CD14-positive monocyte (primary cell): ENCODE results near the gene TGFBR3. TPM values are rescaled to one million over a fixed set of nuclear protein-coding genes. Genes with fewer than 3 reads are reported as not detected.

ENCODE experiments used
- DNase-seq, 3 donors: peaks; one replicate each; pipeline ENCODE4 v3.0.0-alpha.2; 2011 to 2022
- H2AFZ ChIP-seq: 2 replicates; pipeline ENCODE4 v1.6.0; 2012; ENCODE audit warnings: mild to moderate bottlenecking, low read depth, low read length, inconsistent platforms; ENCODE audit not compliant: insufficient read depth, poor library complexity, severe bottlenecking
- H3K27ac ChIP-seq, 2 donors: 1 replicate in 1 of 2; 2 replicates in 1 of 2; pipeline ENCODE4 v1.5.1; 2012 to 2013; ENCODE audit warnings: low read length in 2 of 2, control low read depth in 1 of 2, inconsistent platforms in 1 of 2, low read depth in 1 of 2, mild to moderate bottlenecking in 1 of 2
- H3K27me3 ChIP-seq, 2 donors: one replicate each; pipeline versions ENCODE4 v1.6.0 to v1.6.1; 2011 to 2013; ENCODE audit warnings: low read length in 2 of 2; ENCODE audit not compliant: control insufficient read depth in 2 of 2, insufficient read depth in 2 of 2
- H3K36me3 ChIP-seq, 2 donors: replicated peaks in 1 of 2; 1 replicate in 1 of 2; 2 replicates in 1 of 2; pipeline versions ENCODE4 v1.5.1 to v1.6.1; 2012 to 2013; ENCODE audit warnings: low read length in 2 of 2, control low read depth in 1 of 2, inconsistent platforms in 1 of 2, mild to moderate bottlenecking in 1 of 2; ENCODE audit not compliant: insufficient read depth in 2 of 2, control insufficient read depth in 1 of 2
- H3K4me1 ChIP-seq, 2 donors: 1 replicate in 1 of 2; 2 replicates in 1 of 2; pipeline versions ENCODE4 v1.5.1 to v1.6.1; 2012 to 2013; ENCODE audit warnings: low read length in 2 of 2, control low read depth in 1 of 2, inconsistent platforms in 1 of 2, mild to moderate bottlenecking in 1 of 2, moderate library complexity in 1 of 2; ENCODE audit not compliant: insufficient read depth in 2 of 2, control insufficient read depth in 1 of 2
- H3K4me2 ChIP-seq: replicated peaks from 2 replicates; pipeline ENCODE3; 2012; ENCODE audit warnings: low read length, moderate library complexity, mild to moderate bottlenecking; ENCODE audit not compliant: poor library complexity, severe bottlenecking; ENCODE audit errors: extremely low read depth
- H3K4me3 ChIP-seq, 3 experiments: fragments of 200-600 bp in 1 of 3; sonication (generic) in 1 of 3; replicated peaks in 1 of 3; 1 replicate in 2 of 3; 2 replicates in 1 of 3; pipeline ENCODE4 v1.5.1; 2011 to 2013; ENCODE audit warnings: low read length in 3 of 3, mild to moderate bottlenecking in 3 of 3, control low read depth in 2 of 3, low read depth in 2 of 3, inconsistent platforms in 1 of 3, moderate library complexity in 1 of 3
- H3K79me2 ChIP-seq: 2 replicates; pipeline ENCODE4 v1.6.0; 2012; ENCODE audit warnings: mild to moderate bottlenecking, control low read depth, inconsistent platforms, low read length, moderate library complexity; ENCODE audit not compliant: insufficient read depth
- H3K9ac ChIP-seq: 2 replicates; pipeline ENCODE4 v1.6.0; 2017; ENCODE audit warnings: low read length, mild to moderate bottlenecking; ENCODE audit not compliant: insufficient read depth, poor library complexity, severe bottlenecking
- H3K9me3 ChIP-seq, 2 donors: replicated peaks in 1 of 2; 1 replicate in 1 of 2; 2 replicates in 1 of 2; pipeline versions ENCODE4 v1.5.1 to v1.6.1; 2012 to 2013; ENCODE audit warnings: low read length in 2 of 2, control low read depth in 1 of 2; ENCODE audit not compliant: control insufficient read depth in 1 of 2, insufficient read depth in 1 of 2
- H4K20me1 ChIP-seq: 2 replicates; pipeline ENCODE4 v1.6.0; 2012; ENCODE audit warnings: mild to moderate bottlenecking, low read length, control low read depth, moderate library complexity; ENCODE audit not compliant: insufficient read depth
- H3K27ac Mint-ChIP-seq, 7 donors: one replicate each; pipeline ENCODE4 v1.8.0; 2020; ENCODE audit warnings: mild to moderate bottlenecking in 7 of 7, mixed read lengths in 7 of 7, moderate library complexity in 6 of 7, inconsistent platforms in 2 of 7
- H3K27me3 Mint-ChIP-seq, 3 donors: one replicate each; pipeline ENCODE4 v1.8.0; 2021 to 2022; ENCODE audit warnings: low read depth in 3 of 3, mild to moderate bottlenecking in 3 of 3, mixed read lengths in 3 of 3, moderate library complexity in 3 of 3, inconsistent platforms in 1 of 3
- H3K36me3 Mint-ChIP-seq, 2 donors: one replicate each; pipeline ENCODE4 v1.8.0; 2020; ENCODE audit warnings: mixed read lengths in 2 of 2, inconsistent platforms in 1 of 2, mild to moderate bottlenecking in 1 of 2
- H3K4me1 Mint-ChIP-seq: one replicate; pipeline ENCODE4 v1.8.0; 2020; ENCODE audit warnings: mild to moderate bottlenecking, mixed read lengths
- H3K4me3 Mint-ChIP-seq, 2 donors: one replicate each; pipeline ENCODE4 v1.8.0; 2020; ENCODE audit warnings: mild to moderate bottlenecking in 2 of 2, mixed read lengths in 2 of 2, moderate library complexity in 1 of 2
- H3K9me3 Mint-ChIP-seq, 7 donors: one replicate each; pipeline ENCODE4 v1.8.0; 2020 to 2022; ENCODE audit warnings: mixed read lengths in 7 of 7, mild to moderate bottlenecking in 6 of 7, moderate library complexity in 6 of 7, inconsistent platforms in 2 of 7
- WGBS: methylation state at CpG from one replicate; pipeline ENCODE4 v1.1.5; 2013; ENCODE audit warnings: missing lambda C conversion rate; ENCODE audit not compliant: insufficient coverage; 5-methylcytosine and 5-hydroxymethylcytosine counted together
- intact Hi-C, 2 donors: fragments of 100-400 bp; cut with micrococcal nuclease; formaldehyde crosslinking; loops; one replicate each; pipeline versions ENCODE4 v1.15.0 to v1.15.1; 2023
- polyA plus RNA-seq, 3 donors: library from polyadenylated mRNA; depleted of rRNA in 1 of 3; unstranded in 2 of 3; stranded (reverse) in 1 of 3; fragments of 300-500 nt in 2 of 3; fragments of >200 nt in 1 of 3; fragmentation: Illumina TruSeq in 2 of 3; gene quantifications; 1 replicate in 2 of 3; 2 replicates in 1 of 3; pipeline ENCODE4 v1.2.3, GENCODE V29; 2012 to 2021
- TF ChIP-seq, protein P1 (sequence below): fragments of 200-600 bp; IDR thresholded peaks from one replicate; pipeline ENCODE4 v1.8.0; 2022; ENCODE audit warnings: antibody characterized with exemption, mild to moderate bottlenecking

TGFBR3 gene
- polyA plus RNA-seq, 3 donors, result 0.09 to 0.28 (median 0.20) TPM

DNA sequence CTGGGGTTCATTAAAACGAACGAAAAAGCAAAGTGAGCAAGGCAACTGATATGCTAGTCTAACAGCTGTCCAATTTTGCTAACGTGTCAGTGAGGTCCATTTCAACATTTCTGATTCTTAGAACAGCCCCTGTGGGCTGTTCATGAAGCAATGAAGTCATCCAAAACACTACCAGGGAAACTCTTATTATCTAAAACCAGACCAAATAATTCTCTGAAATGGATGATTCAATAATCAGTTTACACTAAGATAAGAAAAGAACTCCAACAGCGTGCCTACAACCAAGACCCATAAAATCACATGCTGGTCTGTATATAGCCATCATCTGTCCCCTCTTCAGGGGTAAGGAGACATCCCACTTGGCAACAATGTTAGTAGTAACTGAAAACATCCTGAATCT is 122.7 kb downstream of the TGFBR3 start:
- Mint-ChIP-seq H3K27me3 (peaks cover 2 to 4% (median 3%) of the 10 kb centered on the region in 3 donors), H3K27ac (no peak overlapping the region), H3K4me1 (no peaks in the 10 kb centered on the region), H3K36me3 (no peaks in the 10 kb centered on the region), H3K4me3 (no peak overlapping the region), H3K9me3 (peaks cover 0 to 1% (median 0%) of the 10 kb centered on the region in 7 donors)
- Histone ChIP-seq H3K9ac (no peak overlapping the region), H3K4me3 (no peak overlapping the region), H3K27ac (no peak overlapping the region), H3K4me2 (no peak overlapping the region), H3K79me2 (no peaks in the 10 kb centered on the region), H2AFZ (no peak overlapping the region), H3K27me3 (no peaks in the 10 kb centered on the region), H3K9me3 (no peaks in the 10 kb centered on the region), H3K4me1 (no peaks in the 10 kb centered on the region), H3K36me3 (no peaks in the 10 kb centered on the region), H4K20me1 (no peaks in the 10 kb centered on the region)
- 90% methylated on average over 4 of the region's 4 CpGs for WGBS
- TF ChIP-seq, protein P1, sequence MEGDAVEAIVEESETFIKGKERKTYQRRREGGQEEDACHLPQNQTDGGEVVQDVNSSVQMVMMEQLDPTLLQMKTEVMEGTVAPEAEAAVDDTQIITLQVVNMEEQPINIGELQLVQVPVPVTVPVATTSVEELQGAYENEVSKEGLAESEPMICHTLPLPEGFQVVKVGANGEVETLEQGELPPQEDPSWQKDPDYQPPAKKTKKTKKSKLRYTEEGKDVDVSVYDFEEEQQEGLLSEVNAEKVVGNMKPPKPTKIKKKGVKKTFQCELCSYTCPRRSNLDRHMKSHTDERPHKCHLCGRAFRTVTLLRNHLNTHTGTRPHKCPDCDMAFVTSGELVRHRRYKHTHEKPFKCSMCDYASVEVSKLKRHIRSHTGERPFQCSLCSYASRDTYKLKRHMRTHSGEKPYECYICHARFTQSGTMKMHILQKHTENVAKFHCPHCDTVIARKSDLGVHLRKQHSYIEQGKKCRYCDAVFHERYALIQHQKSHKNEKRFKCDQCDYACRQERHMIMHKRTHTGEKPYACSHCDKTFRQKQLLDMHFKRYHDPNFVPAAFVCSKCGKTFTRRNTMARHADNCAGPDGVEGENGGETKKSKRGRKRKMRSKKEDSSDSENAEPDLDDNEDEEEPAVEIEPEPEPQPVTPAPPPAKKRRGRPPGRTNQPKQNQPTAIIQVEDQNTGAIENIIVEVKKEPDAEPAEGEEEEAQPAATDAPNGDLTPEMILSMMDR, result no peak
- no peak for DNase-seq
- intact Hi-C loops, result no loop called here

DNA sequence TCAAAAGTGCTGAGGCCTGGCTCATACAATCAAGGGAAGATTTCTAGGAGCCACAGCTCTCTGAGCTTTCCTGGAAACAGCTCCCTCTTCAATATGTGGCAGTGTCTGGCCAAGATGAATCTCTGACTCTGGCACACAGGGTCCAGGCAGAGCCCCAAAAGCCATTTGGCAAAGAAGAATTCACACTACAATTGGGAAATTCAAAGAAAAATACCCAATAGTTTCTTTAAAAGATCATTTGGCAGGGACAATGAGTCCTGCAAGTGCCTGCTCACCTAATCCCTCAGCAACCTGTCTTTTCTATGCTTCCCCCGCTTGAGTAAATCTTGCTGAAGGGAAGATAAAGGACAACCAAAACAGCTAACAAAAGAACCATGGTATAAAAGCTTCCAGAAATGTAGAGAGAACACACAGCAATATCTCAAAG is 124.6 kb downstream of the TGFBR3 start:
- Mint-ChIP-seq H3K27ac (no peak overlapping the region), H3K4me1 (no peaks in the 10 kb centered on the region), H3K27me3 (peaks cover 0 to 4% (median 0%) of the 10 kb centered on the region in 3 donors), H3K4me3 (no peak overlapping the region), H3K9me3 (peaks cover 0 to 1% (median 0%) of the 10 kb centered on the region in 7 donors), H3K36me3 (no peaks in the 10 kb centered on the region)
- no peaks in the 10 kb centered on the region for H3K4me1 ChIP-seq
- intact Hi-C loops, result no loop called here
- H3K9ac ChIP-seq, result no peak overlapping the region
- TF ChIP-seq, protein P1, result no peak
- H3K9me3 ChIP-seq, result no peaks in the 10 kb centered on the region
- H3K27ac ChIP-seq, result no peak overlapping the region
- H3K4me3 ChIP-seq, result no peak overlapping the region
- no peaks in the 10 kb centered on the region for H3K36me3 ChIP-seq
- DNase-seq, result no peak
- WGBS, result no CpG with 5 or more reads among the region's 1 CpG
- H2AFZ ChIP-seq, result no peak overlapping the region
- no peaks in the 10 kb centered on the region for H3K27me3 ChIP-seq
- no peaks in the 10 kb centered on the region for H3K79me2 ChIP-seq
- no peak overlapping the region for H3K4me2 ChIP-seq
- no peaks in the 10 kb centered on the region for H4K20me1 ChIP-seq
